Measurements from ENCODE around the gene ATAD3B.
"Not testable (repeated sequence)": the region's sequence is repeated elsewhere in the genome, so short reads cannot be mapped to it uniquely, and the experiment has no call there.

Gene ATAD3B

GRCh38 chr1:1433804-1434130 is 37.8 kb upstream of the ATAD3B start:
- DNase-seq = peak; percentile 38

GRCh38 chr1:1434131-1434823 is 37.3 kb upstream of the ATAD3B start:
- DNase-seq = no peak

GRCh38 chr1:1434824-1435105 is 36.8 kb upstream of the ATAD3B start:
- DNase-seq = no peak

GRCh38 chr1:1435106-1435903 is 36.3 kb upstream of the ATAD3B start, which contains the start of gene VWA1:
Gene VWA1, plus strand, starts transcription at chr1:1435690. Its CDS starts 59 bp downstream, at chr1:1435749.
- peak; percentile 69 for DNase-seq

GRCh38 chr1:1435911-1436629 is 35.5 kb upstream of the ATAD3B start:
- no peak for DNase-seq

- no peak for DNase-seq
These were observed 34.9 kb upstream of the ATAD3B start for GRCh38 chr1:1436630-1437032.

GRCh38 chr1:1437033-1437903 is 34.3 kb upstream of the ATAD3B start:
- DNase-seq = no peak

GRCh38 chr1:1437904-1438376 is 33.6 kb upstream of the ATAD3B start:
- no peak for DNase-seq

GRCh38 chr1:1438531-1439381 is 32.8 kb upstream of the ATAD3B start:
- no peak for DNase-seq

GRCh38 chr1:1439546-1440261 is 31.9 kb upstream of the ATAD3B start:
- no peak for DNase-seq

GRCh38 chr1:1440262-1441001 is 31.1 kb upstream of the ATAD3B start:
- DNase-seq = no peak

GRCh38 chr1:1441002-1441888 is 30.3 kb upstream of the ATAD3B start:
- peak; percentile 50 for DNase-seq

GRCh38 chr1:1442069-1442770 is 29.3 kb upstream of the ATAD3B start:
- DNase-seq = no peak

GRCh38 chr1:1446631-1447030 is 24.9 kb upstream of the ATAD3B start:
- DNase-seq = not testable (repeated sequence)

- no peak for DNase-seq
These were observed 22.3 kb upstream of the ATAD3B start, which contains the start of gene ATAD3C for GRCh38 chr1:1449099-1449739. Gene ATAD3C, plus strand, starts transcription at chr1:1449689. Its CDS starts 995 bp downstream, at chr1:1450684.

- not testable (repeated sequence) for DNase-seq
These were observed 20.9 kb upstream of the ATAD3B start for GRCh38 chr1:1450616-1451015.

- no peak for DNase-seq
These were observed 19.7 kb upstream of the ATAD3B start for GRCh38 chr1:1451696-1452364.

All from activated CD4-positive, alpha-beta T cell treated with anti-CD3 and anti-CD28 coated beads, Interleukin-2, amount 50 U/mL, for 16 hours (primary cell).